H1 (cell line): ENCODE measurements around the gene TLR2. TPM values are rescaled to one million over a fixed set of nuclear protein-coding genes. Genes with fewer than 3 reads are reported as not detected.

Source experiments
- CTCF ChIA-PET: fragments of 300-600 bp; sonication (Branson Sonifier 250); formaldehyde crosslinking; loops from one replicate; lab custom pipeline; 2021; ENCODE audit not compliant: partially characterized antibody; lab: Charles Lee
- POLR2A ChIA-PET: fragments of 300-600 bp; sonication (Branson Sonifier 250); formaldehyde crosslinking; loops from one replicate; lab custom pipeline; 2021; ENCODE audit warnings: inconsistent platforms; ENCODE audit not compliant: partially characterized antibody; lab: Charles Lee
- DNase-seq, 2 experiments: peaks; one replicate each; pipeline versions ENCODE4 v3.0.0 to v3.0.0-alpha.2; 2010 to 2022; ENCODE audit warnings: low spot score in 2 of 2, low read depth in 1 of 2, mixed read lengths in 1 of 2
- FAIRE-seq: peaks from 2 replicates; lab custom pipeline; 2011; peaks lifted over from hg19 to GRCh38; lab: Jason Lieb, UNC
- H2AFZ ChIP-seq: 2 replicates; pipeline ENCODE4 v1.8.1; 2012; ENCODE audit warnings: low read length, inconsistent platforms
- H2AK5ac ChIP-seq: 2 replicates; pipeline ENCODE4 v1.6.1; 2013; ENCODE audit warnings: low read depth, low read length
- H2BK120ac ChIP-seq: replicated peaks from 2 replicates; pipeline ENCODE3; 2013; ENCODE audit warnings: low read depth, low read length, inconsistent platforms
- H2BK12ac ChIP-seq: 2 replicates; pipeline ENCODE4 v1.6.1; 2013; ENCODE audit warnings: low read depth, low read length
- H2BK15ac ChIP-seq: 2 replicates; pipeline ENCODE4 v1.6.1; 2013; ENCODE audit warnings: low read length
- H2BK20ac ChIP-seq: 2 replicates; pipeline ENCODE4 v1.6.1; 2013; ENCODE audit warnings: low read length
- H2BK5ac ChIP-seq: 2 replicates; pipeline ENCODE4 v1.6.1; 2013; ENCODE audit warnings: low read depth, low read length
- H3K14ac ChIP-seq: 2 replicates; pipeline ENCODE4 v1.6.1; 2013; ENCODE audit warnings: inconsistent platforms; ENCODE audit not compliant: insufficient read length
- H3K18ac ChIP-seq: 2 replicates; pipeline ENCODE4 v1.6.1; 2013; ENCODE audit warnings: low read length; ENCODE audit errors: extremely low read depth
- H3K23ac ChIP-seq: 2 replicates; pipeline ENCODE4 v1.6.1; 2013; ENCODE audit warnings: inconsistent platforms; ENCODE audit not compliant: insufficient read length
- H3K23me2 ChIP-seq: 2 replicates; pipeline ENCODE4 v1.6.1; 2013; ENCODE audit warnings: low read depth, low read length
- H3K27ac ChIP-seq: 2 replicates; pipeline ENCODE4 v1.6.1; 2011; ENCODE audit warnings: low read depth, low read length, inconsistent platforms
- H3K27me3 ChIP-seq, 4 experiments: replicated peaks in 1 of 4; 1 replicate in 1 of 4; 2 replicates in 3 of 4; pipeline versions ENCODE4 v1.6.1 to v1.8.1; 2011 to 2013; ENCODE audit warnings: low read length in 3 of 4, mild to moderate bottlenecking in 3 of 4, inconsistent platforms in 2 of 4, mixed read lengths in 2 of 4, moderate library complexity in 1 of 4; ENCODE audit not compliant: control insufficient read depth in 3 of 4, insufficient read depth in 3 of 4; ENCODE audit errors: extremely low read depth in 1 of 4
- H3K36me3 ChIP-seq, 4 experiments: 2 replicates each; pipeline versions ENCODE4 v1.6.1 to v1.8.1; 2011 to 2013; ENCODE audit warnings: mild to moderate bottlenecking in 4 of 4, low read length in 3 of 4, moderate library complexity in 2 of 4, control low read depth in 1 of 4, inconsistent platforms in 1 of 4; ENCODE audit not compliant: insufficient read depth in 4 of 4, control insufficient read depth in 2 of 4
- H3K4ac ChIP-seq: replicated peaks from 2 replicates; pipeline ENCODE3; 2013; ENCODE audit warnings: low read length, low read depth, mixed read lengths, inconsistent platforms; ENCODE audit not compliant: insufficient read length
- H3K4me1 ChIP-seq, 4 experiments: replicated peaks in 1 of 4; 1 replicate in 1 of 4; 2 replicates in 3 of 4; pipeline versions ENCODE4 v1.6.1 to v1.8.1; 2011 to 2013; ENCODE audit warnings: low read length in 3 of 4, inconsistent platforms in 2 of 4, mixed read lengths in 1 of 4; ENCODE audit not compliant: insufficient read depth in 4 of 4, control insufficient read depth in 3 of 4
- H3K4me2 ChIP-seq, 2 experiments: 2 replicates each; pipeline versions ENCODE4 v1.6.1 to v1.8.1; 2011 to 2013; ENCODE audit warnings: low read depth in 2 of 2, low read length in 2 of 2, control low read depth in 1 of 2, inconsistent platforms in 1 of 2, mild to moderate bottlenecking in 1 of 2; ENCODE audit not compliant: insufficient read depth in 1 of 2
- H3K4me3 ChIP-seq, 4 experiments: fragments of 200-600, 300-600 bp in 1 of 4; sonication (generic), shearing (Covaris generic), sonication (Bioruptor Twin) in 1 of 4; 2 replicates each; pipeline versions ENCODE4 v1.5.1 to v1.8.1; 2011 to 2016; ENCODE audit warnings: low read length in 4 of 4, low read depth in 3 of 4, control low read depth in 2 of 4, inconsistent platforms in 2 of 4, mild to moderate bottlenecking in 2 of 4, mixed read lengths in 1 of 4, moderate library complexity in 1 of 4; ENCODE audit not compliant: insufficient read depth in 2 of 4; ENCODE audit errors: extremely low read depth in 1 of 4
- H3K56ac ChIP-seq: replicated peaks from 2 replicates; pipeline ENCODE3; 2013; ENCODE audit warnings: low read depth, mild to moderate bottlenecking, mixed read lengths, low read length, inconsistent platforms; ENCODE audit not compliant: insufficient read length
- H3K79me1 ChIP-seq: 2 replicates; pipeline ENCODE4 v1.6.1; 2013; ENCODE audit warnings: low read depth, low read length, control low read depth
- H3K79me2 ChIP-seq, 2 experiments: 2 replicates each; pipeline versions ENCODE4 v1.6.1 to v1.8.1; 2012 to 2013; ENCODE audit warnings: low read length in 2 of 2, mild to moderate bottlenecking in 2 of 2, inconsistent platforms in 1 of 2; ENCODE audit not compliant: insufficient read depth in 2 of 2, control insufficient read depth in 1 of 2
- H3K9ac ChIP-seq, 4 experiments: replicated peaks in 1 of 4; 1 replicate in 1 of 4; 2 replicates in 3 of 4; pipeline versions ENCODE4 v1.6.1 to v1.8.1; 2011 to 2013; ENCODE audit warnings: low read depth in 3 of 4, low read length in 3 of 4, control low read depth in 2 of 4, mild to moderate bottlenecking in 2 of 4, moderate library complexity in 2 of 4, inconsistent platforms in 1 of 4; ENCODE audit errors: extremely low read depth in 1 of 4
- H3K9me3 ChIP-seq, 2 experiments: 2 replicates each; pipeline versions ENCODE4 v1.6.1 to v1.8.1; 2012 to 2013; ENCODE audit warnings: mild to moderate bottlenecking in 2 of 2, moderate library complexity in 2 of 2, control low read depth in 1 of 2, inconsistent platforms in 1 of 2, low read depth in 1 of 2, low read length in 1 of 2, mixed read lengths in 1 of 2; ENCODE audit not compliant: insufficient read depth in 2 of 2
- H4K20me1 ChIP-seq, 2 experiments: replicated peaks in 1 of 2; 2 replicates each; pipeline versions ENCODE3 to v1.8.1; 2011 to 2013; ENCODE audit warnings: inconsistent platforms in 2 of 2, low read length in 2 of 2, mild to moderate bottlenecking in 1 of 2; ENCODE audit not compliant: insufficient read depth in 2 of 2, control insufficient read depth in 1 of 2
- H4K5ac ChIP-seq: 2 replicates; pipeline ENCODE4 v1.6.1; 2013; ENCODE audit warnings: low read length, low read depth, mixed read lengths, inconsistent platforms; ENCODE audit not compliant: insufficient read length
- H4K8ac ChIP-seq: 2 replicates; pipeline ENCODE4 v1.8.0; 2013; ENCODE audit warnings: mild to moderate bottlenecking, moderate library complexity, low read length, inconsistent platforms; ENCODE audit not compliant: insufficient read depth; ENCODE audit errors: extremely low read depth
- H4K91ac ChIP-seq: replicated peaks from 2 replicates; pipeline ENCODE3; 2013; ENCODE audit warnings: low read length, mixed read lengths, inconsistent platforms; ENCODE audit not compliant: insufficient read length
- ASH2L ChIP-seq: fragments of 200-600, 300-600 bp; sonication (generic); IDR thresholded peaks from one replicate; pipeline ENCODE4 v1.7.1; 2017; ENCODE audit warnings: low read length
- BRCA1 ChIP-seq: IDR thresholded peaks from 2 replicates; pipeline ENCODE4 v1.6.1; 2012; ENCODE audit warnings: low read depth, low read length, improper control_type of control experiment
- CBX8 ChIP-seq: fragments of 300-800, 300-1000 bp; sonication (generic); IDR thresholded peaks from 2 replicates; pipeline ENCODE4 v1.7.1; 2016; ENCODE audit warnings: low read depth, low read length, borderline replicate concordance
- CTBP2 ChIP-seq: IDR thresholded peaks from 2 replicates; pipeline ENCODE4 v1.7.0; 2011; ENCODE audit warnings: borderline replicate concordance, mild to moderate bottlenecking, moderate library complexity, mixed read lengths, low read length; ENCODE audit not compliant: insufficient read depth, insufficient read length
- GABPA ChIP-seq: IDR thresholded peaks from 2 replicates; pipeline ENCODE4 v1.6.1; 2011; ENCODE audit warnings: mild to moderate bottlenecking, low read length, moderate library complexity, borderline replicate concordance; ENCODE audit not compliant: insufficient read depth
- KDM1A ChIP-seq: fragments of 200-600, 300-600 bp; sonication (generic); IDR thresholded peaks from 2 replicates; pipeline ENCODE4 v1.7.1; 2016; ENCODE audit warnings: mild to moderate bottlenecking, low read length, borderline replicate concordance
- KDM4A ChIP-seq: IDR thresholded peaks from one replicate; pipeline ENCODE4 v1.7.1; 2012; ENCODE audit warnings: low read depth, mild to moderate bottlenecking, moderate library complexity, low read length, inconsistent platforms; ENCODE audit not compliant: severe bottlenecking
- NANOG ChIP-seq: IDR thresholded peaks from 2 replicates; pipeline ENCODE4 v1.6.1; 2011; ENCODE audit warnings: low read length, low read depth, mild to moderate bottlenecking, inconsistent platforms; ENCODE audit not compliant: insufficient read depth, poor library complexity, severe bottlenecking
- PHF8 ChIP-seq: fragments of 200-600 bp; sonication (generic); conservative IDR thresholded peaks from 2 replicates; pipeline ENCODE4 v1.7.1; 2012; ENCODE audit warnings: low read depth, mild to moderate bottlenecking, inconsistent platforms, low read length, moderate library complexity
- SIX5 ChIP-seq: IDR thresholded peaks from 2 replicates; pipeline ENCODE4 v1.6.1; 2011; ENCODE audit warnings: mild to moderate bottlenecking, low read depth, low read length
- SRF ChIP-seq: IDR thresholded peaks from 2 replicates; pipeline ENCODE4 v1.6.1; 2011; ENCODE audit warnings: mild to moderate bottlenecking, low read depth, low read length, moderate library complexity
- TBP ChIP-seq: IDR thresholded peaks from 2 replicates; pipeline ENCODE4 v1.6.1; 2011; ENCODE audit warnings: low read depth, low read length, improper control_type of control experiment
- TCF12 ChIP-seq: IDR thresholded peaks from 2 replicates; pipeline ENCODE4 v1.6.1; 2011; ENCODE audit warnings: low read depth, mild to moderate bottlenecking, low read length
- polyA plus RNA-seq, 7 experiments: library from polyadenylated mRNA; depleted of rRNA in 3 of 7; stranded (reverse) in 5 of 7; unstranded in 2 of 7; fragments of >200 nt in 5 of 7; fragments of 200-250 nt in 2 of 7; gene quantifications; 1 replicate in 5 of 7; 2 replicates in 1 of 7; 4 replicates in 1 of 7; pipeline versions ENCODE4 v1.2.1 to v1.2.3, GENCODE V29; 2011 to 2013; ENCODE audit warnings: missing spikeins in 2 of 7, mixed read lengths in 2 of 7
- total RNA-seq: library from RNA; stranded (reverse); fragmentation: NEBNext Ultra II Directional; extraction: Animal tissue kit (Norgen Biotek cat#: 25700); gene quantifications from 2 replicates; pipeline ENCODE4 v1.2.1, GENCODE V29; 2021
- TF ChIP-seq, protein P1 (sequence below): IDR thresholded peaks from 2 replicates; pipeline ENCODE4 v1.6.1; 2011; ENCODE audit warnings: low read depth, mild to moderate bottlenecking, low read length; ENCODE audit not compliant: insufficient read depth

TLR2 gene
- total and polyA plus RNA-seq, 2 of the 8 experiments (the other 6 are each of a cell fraction or from before 2014, with no cell fraction given): 1.3 TPM

DNA sequence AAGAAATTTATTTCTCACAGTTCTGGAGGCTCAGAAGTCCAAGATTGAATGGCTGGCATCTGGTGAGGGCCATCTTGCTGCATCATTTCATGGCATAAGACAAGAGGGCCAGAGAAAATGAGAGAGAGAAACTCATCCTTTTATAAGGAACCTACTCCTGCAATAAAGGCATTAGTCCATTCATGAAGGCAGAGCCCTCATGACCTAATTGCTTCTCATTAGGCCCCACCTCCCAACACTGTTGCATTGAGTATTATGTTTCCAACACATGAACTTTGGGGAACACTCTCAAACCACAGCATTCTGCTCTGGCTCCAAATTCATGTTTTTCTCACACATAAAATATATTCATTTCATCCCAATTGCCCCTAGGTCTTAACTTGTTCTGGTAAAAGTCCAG, 61.6 kb downstream of the TLR2 start:
- peaks cover 4 to 8% of the 10 kb centered on the region in 2 experiments; a peak in 2 of 4 replicates for H3K9me3 ChIP-seq
- H3K4me2 ChIP-seq: no peak overlapping the region
- ChIA-PET POLR2A (no interaction called here), CTCF (interaction anchor here (3.1 kb wide), 1 partner anchor 112 kb away, joined by 22 read pairs; no protein-coding TSS in a partner anchor)
- H3K56ac ChIP-seq: no peak overlapping the region
- H3K23ac ChIP-seq: no peak overlapping the region
- no peak overlapping the region for H4K91ac ChIP-seq
- no peak overlapping the region for H4K5ac ChIP-seq
- no peak overlapping the region for H2AFZ ChIP-seq
- no peak overlapping the region for H3K18ac ChIP-seq
- H3K79me2 ChIP-seq: no peaks in the 10 kb centered on the region
- H4K8ac ChIP-seq: no peak overlapping the region
- no peaks in the 10 kb centered on the region for H3K79me1 ChIP-seq
- no peak overlapping the region for H2AK5ac ChIP-seq
- H2BK20ac ChIP-seq: no peak overlapping the region
- H4K20me1 ChIP-seq: peaks cover 0 to 1% of the 10 kb centered on the region in 2 experiments
- no peak for FAIRE-seq
- no peak overlapping the region for H2BK15ac ChIP-seq
- no peak overlapping the region for H2BK12ac ChIP-seq
- H3K9ac ChIP-seq: no peak overlapping the region
- H3K4me1 ChIP-seq: no peaks in the 10 kb centered on the region
- no peak overlapping the region for H3K14ac ChIP-seq
- no peak overlapping the region for H3K4ac ChIP-seq
- no peak for DNase-seq
- H2BK120ac ChIP-seq: no peak overlapping the region
- no peaks in the 10 kb centered on the region for H3K27me3 ChIP-seq
- no peak overlapping the region for H2BK5ac ChIP-seq
- H3K27ac ChIP-seq: no peak overlapping the region
- no peaks in the 10 kb centered on the region for H3K23me2 ChIP-seq
- H3K4me3 ChIP-seq: no peak overlapping the region
- H3K36me3 ChIP-seq: peaks cover 0 to 14% (median 6%) of the 10 kb centered on the region in 4 experiments; a peak in 5 of 8 replicates
- TF ChIP-seq TCF12 (no peak), KDM1A (no peak), CTBP2 (no peak), CBX8 (no peak), SRF (no peak), TBP (no peak), BRCA1 (no peak), NANOG (no peak), ASH2L (no peak), GABPA (no peak), SIX5 (no peak), PHF8 (no peak), KDM4A (no peak)
- TF ChIP-seq, protein P1, sequence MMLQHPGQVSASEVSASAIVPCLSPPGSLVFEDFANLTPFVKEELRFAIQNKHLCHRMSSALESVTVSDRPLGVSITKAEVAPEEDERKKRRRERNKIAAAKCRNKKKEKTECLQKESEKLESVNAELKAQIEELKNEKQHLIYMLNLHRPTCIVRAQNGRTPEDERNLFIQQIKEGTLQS: no peak
